WTC11 (cell line): ENCODE results near the gene CDC42EP4.

Source experiments
- ATF6 ChIP-seq: sonication (generic); formaldehyde crosslinking; IDR thresholded peaks from 2 replicates; pipeline ENCODE4 v1.8.1; 2023; ENCODE audit warnings: mild to moderate bottlenecking, missing genetic modification reagents
- CTCF ChIP-seq: fragments of 200-600 bp; IDR thresholded peaks from 2 replicates; pipeline ENCODE4 v1.8.0; 2022; ENCODE audit warnings: antibody characterized with exemption
- ELF4 ChIP-seq: sonication (generic); formaldehyde crosslinking; IDR thresholded peaks from 2 replicates; pipeline ENCODE4 v1.8.1; 2022; ENCODE audit warnings: low read depth, mild to moderate bottlenecking, moderate library complexity, missing genetic modification reagents
- ETV6 ChIP-seq: sonication (generic); formaldehyde crosslinking; IDR thresholded peaks from 2 replicates; pipeline ENCODE4 v1.8.1; 2022; ENCODE audit warnings: mild to moderate bottlenecking, missing genetic modification reagents
- HMGXB4 ChIP-seq: sonication (generic); formaldehyde crosslinking; IDR thresholded peaks from 2 replicates; pipeline ENCODE4 v1.8.1; 2023; ENCODE audit warnings: mild to moderate bottlenecking, moderate library complexity, missing genetic modification reagents
- JUN ChIP-seq: sonication (generic); formaldehyde crosslinking; IDR thresholded peaks from 2 replicates; pipeline ENCODE4 v1.8.0; 2023; ENCODE audit warnings: mild to moderate bottlenecking, missing genetic modification reagents
- MAX ChIP-seq: sonication (generic); formaldehyde crosslinking; IDR thresholded peaks from 2 replicates; pipeline ENCODE4 v1.8.0; 2022; ENCODE audit warnings: mild to moderate bottlenecking, missing genetic modification reagents
- NFYB ChIP-seq: sonication (generic); formaldehyde crosslinking; conservative IDR thresholded peaks from 2 replicates; pipeline ENCODE4 v1.8.0; 2022; ENCODE audit warnings: low read depth, missing genetic modification reagents
- NR2C2 ChIP-seq: sonication (generic); formaldehyde crosslinking; IDR thresholded peaks from 2 replicates; pipeline ENCODE4 v1.8.0; 2022; ENCODE audit warnings: mild to moderate bottlenecking, missing genetic modification reagents
- PRDM15 ChIP-seq: sonication (generic); formaldehyde crosslinking; IDR thresholded peaks from 2 replicates; pipeline ENCODE4 v1.8.0; 2022; ENCODE audit warnings: missing genetic modification reagents
- PREB ChIP-seq: sonication (generic); formaldehyde crosslinking; IDR thresholded peaks from 2 replicates; pipeline ENCODE4 v1.8.1; 2022; ENCODE audit warnings: mild to moderate bottlenecking, missing genetic modification reagents, moderate library complexity, borderline replicate concordance

GRCh38 chr17:73320601-73321264, 8.9 kb upstream of the CDC42EP4 start:
- TF ChIP-seq NR2C2 (CRISPR knock-in tag) (no peak), ELF4 (no peak), CTCF (no peak), MAX (no peak), PRDM15 (CRISPR knock-in tag) (no peak), HMGXB4 (CRISPR knock-in tag) (no peak), JUN (CRISPR knock-in tag) (no peak), NFYB (CRISPR knock-in tag) (no peak), ATF6 (CRISPR knock-in tag) (no peak), ETV6 (CRISPR knock-in tag) (no peak), PREB (CRISPR knock-in tag) (no peak)
